ENCODE data around the gene XPOT. TPM values are rescaled to one million over a fixed set of nuclear protein-coding genes. Genes with fewer than 3 reads are reported as not detected.

XPOT gene
- total and polyA plus RNA-seq, 7 donors: 7.8 to 33.4 (median 26.9) TPM

- Histone ChIP-seq H3K36me3 (peaks cover 0 to 22% (median 1%) of the 10 kb centered on the region in 4 donors), H3K9me3 (no peaks in the 10 kb centered on the region), H3K27ac (no peak overlapping the region), H3K4me1 (peaks cover 0 to 34% (median 20%) of the 10 kb centered on the region in 4 donors), H3K4me3 (no peak overlapping the region), H3K27me3 (no peaks in the 10 kb centered on the region)
- 87 to 91% methylated on average over 4 of the region's 4 CpGs for WGBS, 2 donors
- TF ChIP-seq CTCF (IDR thresholded peaks at IDR 0.05): no peak
- no peak for TF ChIP-seq POLR2A (IDR thresholded peaks at IDR 0.05)
- no peak for TF ChIP-seq EP300 (IDR thresholded peaks at IDR 0.05)
- no peak for TF ChIP-seq POLR2AphosphoS5 (IDR thresholded peaks at IDR 0.05)
- DNase-seq: no peak
- intact Hi-C loops (cut with DNase I): no loop called here
Measured at GRCh38 chr12:64457923-64458322, 53.7 kb downstream of the XPOT start.

DNA sequence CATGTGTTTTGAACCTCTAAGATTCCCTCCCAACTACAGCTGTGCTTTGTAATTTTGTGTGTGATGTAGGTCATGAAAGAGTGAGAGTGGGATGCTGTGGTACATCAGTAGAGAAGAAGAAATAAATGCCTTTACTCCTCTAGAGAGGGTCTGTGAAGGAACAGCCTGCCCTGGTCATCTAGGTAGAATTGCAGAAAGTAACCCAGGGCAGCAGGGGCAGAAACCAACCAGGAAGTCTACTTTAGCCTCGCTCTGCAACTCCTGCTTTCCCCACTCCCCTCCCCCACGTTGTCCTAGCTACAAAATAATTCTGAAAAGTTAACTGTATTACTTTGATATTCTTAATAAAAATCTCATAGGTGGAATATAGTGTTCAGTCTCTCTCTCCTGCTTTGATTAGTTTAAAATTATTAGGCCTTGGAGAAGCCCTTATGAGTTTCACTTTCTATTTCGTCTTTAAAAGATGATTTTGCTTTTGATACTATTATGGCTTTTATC, 55.3 kb downstream of the XPOT start:
- Histone ChIP-seq H3K27ac (peak overlapping the region; percentile 35 to 70 (median 46)), H3K4me1 (peaks cover 0 to 22% (median 12%) of the 10 kb centered on the region in 4 donors), H3K36me3 (peaks cover 0 to 36% (median 3%) of the 10 kb centered on the region in 4 donors), H3K9me3 (no peaks in the 10 kb centered on the region), H3K4me3 (peak overlapping the region in 3 of 4 donors; percentile 20 to 37 (median 37)), H3K27me3 (no peaks in the 10 kb centered on the region)
- DNase-seq: no peak
- intact Hi-C loops (cut with DNase I): no loop called here
- TF ChIP-seq POLR2AphosphoS5 (IDR thresholded peaks at IDR 0.05) (no peak), EP300 (IDR thresholded peaks at IDR 0.05) (no peak), CTCF (IDR thresholded peaks at IDR 0.05) (no peak), POLR2A (IDR thresholded peaks at IDR 0.05) (no peak)
- 19 to 42% methylated on average over 3 of the region's 3 CpGs for WGBS, 2 donors

GRCh38 chr12:64461634-64462414, 57.6 kb downstream of the XPOT start:
- Histone ChIP-seq H3K27ac (no peak overlapping the region), H3K4me3 (no peak overlapping the region), H3K9me3 (no peaks in the 10 kb centered on the region), H3K27me3 (no peaks in the 10 kb centered on the region), H3K4me1 (peaks cover 0 to 17% (median 10%) of the 10 kb centered on the region in 4 donors), H3K36me3 (peaks cover 2 to 60% (median 6%) of the 10 kb centered on the region in 4 donors)
- intact Hi-C loops (cut with DNase I): no loop called here
- TF ChIP-seq POLR2AphosphoS5 (IDR thresholded peaks at IDR 0.05) (no peak), EP300 (IDR thresholded peaks at IDR 0.05) (no peak), CTCF (IDR thresholded peaks at IDR 0.05) (no peak), POLR2A (IDR thresholded peaks at IDR 0.05) (no peak)
- 81 to 93% methylated on average over 2 of the region's 2 CpGs for WGBS, 2 donors
- no peak for DNase-seq

- intact Hi-C loops (cut with DNase I): no loop called here
- TF ChIP-seq POLR2AphosphoS5 (IDR thresholded peaks at IDR 0.05): no peak
- peaks cover 5 to 89% (median 18%) of the 10 kb centered on the region in 4 donors for H3K36me3 ChIP-seq
- no peaks in the 10 kb centered on the region for H3K4me1 ChIP-seq
- no peak overlapping the region for H3K4me3 ChIP-seq
- no peak for DNase-seq
- H3K27me3 ChIP-seq: no peaks in the 10 kb centered on the region
- H3K27ac ChIP-seq: no peak overlapping the region
- H3K9me3 ChIP-seq: no peaks in the 10 kb centered on the region
Measured at GRCh38 chr12:64466178-64466577, 62.0 kb downstream of the XPOT start.

DNA sequence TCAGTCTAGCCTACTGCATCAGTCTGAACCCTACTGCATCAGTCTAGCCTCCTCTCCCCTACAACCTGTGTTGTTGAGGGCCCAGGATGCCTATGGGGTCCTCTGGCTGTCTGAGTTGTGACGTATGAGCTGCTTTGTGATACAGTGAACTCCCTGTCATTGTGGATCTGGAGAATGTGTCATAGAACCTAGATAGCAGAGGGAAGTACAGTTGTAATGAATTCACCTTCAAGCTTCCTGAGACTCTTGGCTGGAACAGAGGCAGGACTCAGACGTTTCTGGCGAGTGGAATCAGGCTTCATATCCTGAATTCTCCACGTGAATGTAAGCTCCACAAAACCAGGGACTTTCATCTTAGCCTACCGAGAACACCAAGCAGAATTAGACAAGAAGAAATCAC, 64.8 kb downstream of the XPOT start:
- 78 to 81% methylated on average over 5 of the region's 5 CpGs for WGBS, 2 donors
- Histone ChIP-seq H3K27me3 (no peaks in the 10 kb centered on the region), H3K9me3 (no peaks in the 10 kb centered on the region), H3K4me1 (no peaks in the 10 kb centered on the region), H3K36me3 (peaks cover 5 to 93% (median 18%) of the 10 kb centered on the region in 4 donors), H3K4me3 (no peak overlapping the region), H3K27ac (no peak overlapping the region)
- TF ChIP-seq CTCF (IDR thresholded peaks at IDR 0.05) (no peak), EP300 (IDR thresholded peaks at IDR 0.05) (no peak), POLR2A (IDR thresholded peaks at IDR 0.05) (no peak), POLR2AphosphoS5 (IDR thresholded peaks at IDR 0.05) (no peak)
- no peak for DNase-seq
- intact Hi-C loops (cut with DNase I): no loop called here
